Adrenal gland (tissue), 12 donors: ENCODE data around the gene VCAN. TPM values are rescaled to one million over a fixed set of nuclear protein-coding genes. Genes with fewer than 3 reads are reported as not detected.

Experiments
- DNase-seq, 7 donors: peaks; one replicate each; pipeline ENCODE4 v3.0.0-alpha.2; 2019 to 2020
- H3K27ac ChIP-seq, 5 donors: fragments of 200-600 bp; sonication (generic) in 4 of 5; 1 replicate in 3 of 5; 2 replicates in 2 of 5; pipeline versions ENCODE4 v1.5.1 to v1.8.0; 2016 to 2020; ENCODE audit warnings: mild to moderate bottlenecking in 1 of 5
- H3K27me3 ChIP-seq: fragments of 200-600 bp; 2 replicates; pipeline ENCODE4 v1.8.0; 2021
- H3K36me3 ChIP-seq, 2 donors: fragments of 200-600 bp; replicated peaks in 1 of 2; 1 replicate in 1 of 2; 2 replicates in 1 of 2; pipeline versions ENCODE4 v1.5.1 to v1.8.0; 2018 to 2022
- H3K4me1 ChIP-seq, 2 donors: fragments of 200-600 bp; replicated peaks in 1 of 2; 1 replicate in 1 of 2; 2 replicates in 1 of 2; pipeline versions ENCODE4 v1.5.1 to v1.8.0; 2018 to 2021
- H3K4me3 ChIP-seq, 4 donors: fragments of 200-600 bp; sonication (generic) in 3 of 4; one replicate each; pipeline ENCODE4 v1.5.1; 2016 to 2018
- H3K9me3 ChIP-seq, 3 donors: fragments of 200-600 bp; sonication (generic) in 1 of 3; replicated peaks in 1 of 3; 1 replicate in 2 of 3; 2 replicates in 1 of 3; pipeline versions ENCODE4 v1.5.1 to v1.8.0; 2016 to 2021
- CTCF ChIP-seq, 6 experiments: fragments of 450-650 bp in 4 of 6; fragments of 200-600 bp in 2 of 6; sonication (generic) in 1 of 6; IDR thresholded peaks; 1 replicate in 5 of 6; 2 replicates in 1 of 6; pipeline versions ENCODE4 v1.5.1 to v1.8.0; 2016 to 2021; ENCODE audit warnings: antibody characterized with exemption in 6 of 6, mild to moderate bottlenecking in 2 of 6, moderate library complexity in 1 of 6
- POLR2A ChIP-seq, 2 donors: fragments of 450-650 bp; IDR thresholded peaks; one replicate each; pipeline ENCODE4 v1.6.1; 2017; ENCODE audit warnings: antibody characterized with exemption in 2 of 2, mild to moderate bottlenecking in 2 of 2, moderate library complexity in 1 of 2
- WGBS, 4 donors: extraction: QIAGEN DNeasy Blood & Tissue Kit in 2 of 4; methylation state at CpG; one replicate each; pipeline versions ENCODE4 v1.1.5 to v1.1.7; 2013 to 2017; 5-methylcytosine and 5-hydroxymethylcytosine counted together
- intact Hi-C, 2 donors: fragments of 100-400 bp; cut with DNase I; formaldehyde crosslinking; loops; one replicate each; pipeline versions ENCODE4 v1.14.1 to v1.15.0; 2022 to 2023
- polyA plus RNA-seq, 3 donors: library from polyadenylated mRNA; stranded (reverse); fragments of 200-250 nt in 2 of 3; fragments of 350-450 nt in 1 of 3; fragmentation: Illumina TruSeq in 1 of 3; extraction: RNeasy Lipid Tissue Mini Kit (QIAGEN cat#74804) in 1 of 3; gene quantifications; one replicate each; pipeline ENCODE4 v1.2.3, GENCODE V29; 2013 to 2014
- total RNA-seq, 9 donors: library from RNA; depleted of rRNA in 4 of 9; stranded (reverse); fragments of >200 nt in 4 of 9; fragments of 120-200 nt in 1 of 9; fragmentation: NEBNext Ultra II Directional in 1 of 9; extraction: Animal tissue kit (Norgen Biotek cat#: 25700) in 1 of 9; gene quantifications; one replicate each; pipeline versions ENCODE4 v1.1.0 to v1.2.4, GENCODE V29; 2013 to 2023
- donor health status: healthy with polysubstance abuse.
- donor health status: Bipolar disorder and iron deficiency.
- donor health status: DM: yes; HTN: yes; CAD: no.
- donor health status: DM: no; HTN: no; CAD: no.
- donor health status: DM: no; HTN: no; CAD: no.
- donor health status: DM: yes; HTN: yes; CAD: no.

Gene VCAN
- total and polyA plus RNA-seq, 12 donors, result 10.0 to 171 (median 133) TPM

GRCh38 chr5:83494087-83494620, 22.6 kb downstream of the VCAN start:
- H3K27me3 ChIP-seq, result no peaks in the 10 kb centered on the region
- DNase-seq, result no peak
- H3K4me1 ChIP-seq, result no peaks in the 10 kb centered on the region
- no peak overlapping the region for H3K27ac ChIP-seq
- no peaks in the 10 kb centered on the region for H3K9me3 ChIP-seq
- TF ChIP-seq POLR2A (IDR thresholded peaks at IDR 0.05), result no peak
- no peak for TF ChIP-seq CTCF (IDR thresholded peaks at IDR 0.05)
- no peaks in the 10 kb centered on the region for H3K36me3 ChIP-seq
- no peak overlapping the region for H3K4me3 ChIP-seq
- 84 to 88% (median 88%) methylated on average over 2 of the region's 2 CpGs for WGBS, 4 donors
- intact Hi-C loops, result no loop called here

GRCh38 chr5:83494666-83495065, 23.1 kb downstream of the VCAN start:
- 88 to 94% (median 90%) methylated on average over 4 of the region's 4 CpGs for WGBS, 4 donors
- H3K4me3 ChIP-seq, result no peak overlapping the region
- no peaks in the 10 kb centered on the region for H3K36me3 ChIP-seq
- no peaks in the 10 kb centered on the region for H3K4me1 ChIP-seq
- no peak for DNase-seq
- no peak overlapping the region for H3K27ac ChIP-seq
- intact Hi-C loops, result no loop called here
- no peaks in the 10 kb centered on the region for H3K27me3 ChIP-seq
- TF ChIP-seq CTCF (IDR thresholded peaks at IDR 0.05) (no peak), POLR2A (IDR thresholded peaks at IDR 0.05) (no peak)
- no peaks in the 10 kb centered on the region for H3K9me3 ChIP-seq

GRCh38 chr5:83496626-83497025, 25.1 kb downstream of the VCAN start:
- Histone ChIP-seq H3K9me3 (no peaks in the 10 kb centered on the region), H3K27ac (no peak overlapping the region), H3K4me1 (no peaks in the 10 kb centered on the region), H3K36me3 (no peaks in the 10 kb centered on the region), H3K27me3 (no peaks in the 10 kb centered on the region), H3K4me3 (no peak overlapping the region)
- TF ChIP-seq POLR2A (IDR thresholded peaks at IDR 0.05) (no peak), CTCF (IDR thresholded peaks at IDR 0.05) (no peak)
- no peak for DNase-seq
- intact Hi-C loops, result no loop called here
- 83 to 88% (median 84%) methylated on average over 2 of the region's 2 CpGs for WGBS, 4 donors

GRCh38 chr5:83498585-83498984, 27.0 kb downstream of the VCAN start:
- intact Hi-C loops, result no loop called here

More at GRCh38 chr5:83498585-83498984, 27.0 kb downstream of the VCAN start:
- Histone ChIP-seq H3K9me3 (no peaks in the 10 kb centered on the region), H3K27ac (no peak overlapping the region), H3K36me3 (no peaks in the 10 kb centered on the region), H3K27me3 (no peaks in the 10 kb centered on the region), H3K4me3 (no peak overlapping the region), H3K4me1 (no peaks in the 10 kb centered on the region)
- TF ChIP-seq POLR2A (IDR thresholded peaks at IDR 0.05) (no peak), CTCF (IDR thresholded peaks at IDR 0.05) (no peak)
- 73 to 90% (median 85%) methylated on average over 2 of the region's 2 CpGs for WGBS, 4 donors
- DNase-seq, result no peak
